Ammon's horn (tissue), 1 donor: Measurements from ENCODE around the gene CSTB.

ENCODE experiments used
- DNase-seq: peaks from one replicate; pipeline ENCODE4 v3.0.0-alpha.2; 2016; ENCODE audit warnings: low spot score

The CSTB gene

GRCh38 chr21:43749651-43750262, 26.4 kb downstream of the CSTB start:
- no peak for DNase-seq

GRCh38 chr21:43748622-43749021, 27.5 kb downstream of the CSTB start:
- no peak for DNase-seq

GRCh38 chr21:43745772-43746517, 30.2 kb downstream of the CSTB start:
- DNase-seq = no peak

GRCh38 chr21:43744725-43745124, 31.4 kb downstream of the CSTB start:
- DNase-seq = no peak

GRCh38 chr21:43743947-43744346, 32.2 kb downstream of the CSTB start:
- no peak for DNase-seq

- no peak for DNase-seq
These were observed 34.5 kb downstream of the CSTB start for GRCh38 chr21:43741423-43742096.

- DNase-seq = peak; percentile 78
These were observed 35.5 kb downstream of the CSTB start for GRCh38 chr21:43740497-43741156.

GRCh38 chr21:43739621-43740435, 36.3 kb downstream of the CSTB start:
- no peak for DNase-seq

- no peak for DNase-seq
These were observed 38.8 kb downstream of the CSTB start for GRCh38 chr21:43737158-43737950.

- DNase-seq = no peak
These were observed 39.8 kb downstream of the CSTB start for GRCh38 chr21:43736224-43736883.

- DNase-seq = no peak
These were observed 40.6 kb downstream of the CSTB start for GRCh38 chr21:43735236-43736091.

GRCh38 chr21:43734928-43735229, 41.2 kb downstream of the CSTB start:
- DNase-seq = peak; percentile 69

GRCh38 chr21:43734131-43734927, 41.8 kb downstream of the CSTB start:
- no peak for DNase-seq

- no peak for DNase-seq
These were observed 42.5 kb downstream of the CSTB start for GRCh38 chr21:43733529-43734071.

- no peak for DNase-seq
These were observed 43.0 kb downstream of the CSTB start for GRCh38 chr21:43733060-43733459.

GRCh38 chr21:43731891-43732711, 44.0 kb downstream of the CSTB start:
- peak; percentile 67 for DNase-seq

- DNase-seq = no peak
These were observed 44.6 kb downstream of the CSTB start for GRCh38 chr21:43731476-43731875.
